Right lobe of liver (tissue), 4 donors: ENCODE data around the gene GLCE.

Source experiments
- CTCF ChIP-seq, 4 donors: fragments of 200-600 bp in 3 of 4; fragments of 450-650 bp in 1 of 4; IDR thresholded peaks; one replicate each; pipeline versions ENCODE4 v1.5.1 to v1.8.0; 2016 to 2022; ENCODE audit warnings: antibody characterized with exemption in 4 of 4, mild to moderate bottlenecking in 2 of 4
- POLR2A ChIP-seq: fragments of 450-650 bp; IDR thresholded peaks from one replicate; pipeline ENCODE4 v1.6.1; 2017; ENCODE audit warnings: antibody characterized with exemption, mild to moderate bottlenecking
- donor health status: DM: no; HTN: no; CAD: no.
- donor health status: DM: no; HTN: no; CAD: no.
- donor health status: DM: no; HTN: yes; CAD: no.

GRCh38 chr15:69161878-69162213, 1.4 kb downstream of the GLCE start:
- TF ChIP-seq CTCF (IDR thresholded peaks at IDR 0.05) (no peak), POLR2A (no peak)
